ENCODE data around the gene LIN7B.

The LIN7B gene

DNA sequence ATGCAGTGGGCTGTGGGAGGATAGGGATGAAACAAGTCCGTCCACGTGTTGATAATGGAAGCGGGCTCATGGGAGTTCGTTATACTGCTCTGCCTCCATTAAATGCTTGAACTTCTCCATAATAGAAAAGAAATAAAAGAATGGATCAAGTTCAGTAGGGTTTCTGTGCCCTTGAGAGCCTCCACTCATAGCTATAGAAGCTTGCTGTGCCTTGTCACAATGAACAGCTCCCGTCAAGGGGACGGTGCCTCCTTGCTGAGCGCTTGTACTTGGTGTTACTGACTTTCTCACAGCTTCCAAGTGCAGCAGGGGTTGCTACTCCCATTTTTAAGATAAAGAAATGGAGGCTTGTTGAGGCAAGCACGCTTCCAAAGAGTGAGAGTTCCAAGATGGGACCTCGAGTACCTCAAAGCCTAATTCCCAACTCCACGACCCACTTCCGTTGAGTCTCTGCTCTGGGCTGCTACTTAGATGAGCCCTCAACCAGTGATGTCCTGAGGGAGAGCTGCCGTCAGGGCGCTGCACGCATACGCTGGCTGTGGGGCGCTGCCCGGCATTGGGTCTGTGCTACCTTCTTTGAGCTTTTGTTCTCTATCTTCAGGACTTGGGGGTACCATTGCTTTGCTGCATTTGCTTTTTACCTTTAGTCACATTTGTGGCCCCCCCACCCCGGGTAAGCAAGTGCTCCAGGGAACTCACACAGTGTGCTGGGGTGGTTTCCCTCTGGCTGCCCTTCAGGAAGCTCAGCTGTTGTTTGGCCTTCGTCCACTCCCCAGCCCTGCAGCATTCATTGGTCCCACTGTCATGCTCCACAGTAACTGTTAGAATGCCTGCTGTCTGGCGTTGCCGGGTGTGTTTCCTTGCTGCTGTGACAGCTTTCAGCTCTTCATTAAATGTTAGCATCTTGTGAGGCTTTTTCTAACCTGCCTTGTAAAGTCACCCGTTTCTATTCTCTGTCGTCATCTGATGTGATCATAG, 19.4 kb upstream of the LIN7B start:
- DNase-seq (ENCODE audit: low read depth), result no peak

GRCh38 chr19:49097453-49098288, 16.5 kb upstream of the LIN7B start:
- peak; percentile 61 for DNase-seq (ENCODE audit: low read depth)

GRCh38 chr19:49098795-49099194, 15.4 kb upstream of the LIN7B start:
- DNase-seq (ENCODE audit: low read depth), result no peak

DNA sequence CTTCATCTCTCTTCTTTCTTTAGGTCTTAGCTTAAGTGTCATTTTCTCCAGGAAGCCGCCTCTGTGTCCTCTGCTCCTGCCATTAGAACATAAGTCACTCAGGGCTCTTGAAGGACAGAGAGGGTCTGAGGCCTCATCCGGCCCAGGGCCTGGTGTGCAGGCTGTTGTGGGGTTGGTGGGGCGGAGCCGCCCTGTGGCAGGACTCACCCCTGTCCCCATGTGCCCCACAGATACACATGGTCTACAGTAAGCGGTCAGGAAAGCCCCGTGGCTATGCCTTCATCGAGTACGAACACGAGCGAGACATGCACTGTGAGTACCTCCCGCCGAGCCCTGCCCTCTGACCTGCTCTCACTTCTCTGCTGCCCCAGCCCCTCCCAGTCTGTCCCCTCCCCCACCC, 13.0 kb upstream of the LIN7B start:
- no peak for DNase-seq (ENCODE audit: low read depth)

DNA sequence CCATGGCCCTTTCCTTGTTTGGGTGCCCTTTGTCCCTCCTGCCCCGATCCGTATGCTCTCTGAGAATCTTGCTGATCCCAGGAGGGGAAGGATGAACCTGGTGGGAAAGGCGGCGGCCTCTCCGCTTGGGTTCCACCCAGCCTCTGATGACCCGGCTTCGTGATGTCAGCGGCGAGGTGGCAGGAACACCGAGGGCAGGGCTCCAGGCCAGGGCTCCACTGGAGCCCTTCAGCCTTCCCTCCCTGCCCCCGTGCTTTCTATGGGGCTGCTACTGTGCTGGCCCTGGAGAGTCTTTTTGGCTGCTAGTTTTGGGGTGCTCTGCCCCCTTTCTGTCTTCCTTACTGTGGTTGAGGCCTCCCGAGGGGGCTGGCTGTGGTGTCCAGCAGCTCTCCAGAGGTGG, 11.9 kb upstream of the LIN7B start:
- no peak for DNase-seq (ENCODE audit: low read depth)

DNA sequence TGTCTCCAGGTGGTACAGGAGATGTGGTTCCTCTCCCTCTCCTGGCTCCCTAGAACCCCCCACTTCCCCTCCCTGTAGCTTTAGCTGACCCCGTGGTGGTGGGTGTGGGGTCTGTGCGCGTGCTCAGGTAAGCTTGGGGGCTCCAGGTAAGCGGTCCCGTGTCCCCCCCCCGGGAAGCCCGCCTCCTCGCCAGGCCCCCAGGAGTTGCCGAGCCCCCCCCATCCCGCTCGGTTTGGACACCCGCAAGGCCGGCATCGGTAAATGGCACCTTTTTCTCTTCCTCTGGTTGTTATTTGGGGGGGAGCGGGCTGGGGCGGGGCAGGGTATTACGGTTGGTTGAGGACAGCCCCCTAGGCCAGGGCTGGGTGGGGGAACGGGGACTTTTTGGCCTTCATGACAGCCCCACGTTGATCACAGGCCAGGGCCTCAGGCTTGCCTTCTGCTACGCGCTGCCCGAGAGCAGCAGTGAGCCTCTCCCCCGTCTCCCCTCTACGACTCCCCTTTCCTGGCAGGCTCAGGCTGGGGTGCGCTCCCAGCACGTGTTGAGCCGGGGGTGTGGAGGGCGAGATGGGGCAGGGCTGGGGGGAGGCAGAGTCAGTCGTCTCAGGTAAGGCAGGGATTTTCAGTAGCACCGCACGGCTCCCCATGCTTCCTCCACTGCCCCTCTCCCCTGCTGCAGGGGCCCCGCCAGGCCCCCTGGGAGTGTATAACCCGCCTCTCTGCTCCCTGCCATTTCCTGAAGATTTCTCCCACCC, 10.7 kb upstream of the LIN7B start:
- no peak for DNase-seq (ENCODE audit: low read depth)

DNA sequence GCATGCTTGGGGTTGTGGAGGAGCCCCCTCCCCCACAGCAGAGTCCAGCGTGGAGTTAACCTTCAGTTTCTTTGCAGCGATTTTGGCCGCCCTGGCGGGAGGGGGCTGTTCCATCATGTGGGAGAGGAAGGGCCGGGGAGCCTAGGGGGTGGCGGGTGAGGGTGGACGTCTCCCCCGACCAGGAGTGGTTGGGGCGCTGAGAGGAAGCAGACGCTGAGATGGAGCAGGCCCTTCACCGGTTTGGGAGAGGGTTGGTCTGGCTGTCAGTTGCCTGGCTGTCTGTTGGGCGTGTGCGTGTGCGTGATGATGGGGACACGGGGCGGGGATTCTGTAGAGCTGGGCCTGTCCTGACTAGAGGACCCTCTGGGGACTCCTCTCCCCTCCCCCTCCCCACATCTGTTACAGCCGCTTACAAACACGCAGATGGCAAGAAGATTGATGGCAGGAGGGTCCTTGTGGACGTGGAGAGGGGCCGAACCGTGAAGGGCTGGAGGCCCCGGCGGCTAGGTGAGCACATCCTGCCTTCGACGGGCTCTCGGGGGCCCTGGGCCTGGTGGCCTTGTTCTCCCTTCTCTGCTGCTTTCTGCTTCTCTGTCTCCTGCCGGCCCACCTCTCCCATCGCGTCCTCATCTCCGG, 9.8 kb upstream of the LIN7B start:
- DNase-seq (ENCODE audit: low read depth), result no peak

- DNase-seq (ENCODE audit: low read depth), result peak; percentile 67
Measured at GRCh38 chr19:49106648-49107135, 7.5 kb upstream of the LIN7B start.

DNA sequence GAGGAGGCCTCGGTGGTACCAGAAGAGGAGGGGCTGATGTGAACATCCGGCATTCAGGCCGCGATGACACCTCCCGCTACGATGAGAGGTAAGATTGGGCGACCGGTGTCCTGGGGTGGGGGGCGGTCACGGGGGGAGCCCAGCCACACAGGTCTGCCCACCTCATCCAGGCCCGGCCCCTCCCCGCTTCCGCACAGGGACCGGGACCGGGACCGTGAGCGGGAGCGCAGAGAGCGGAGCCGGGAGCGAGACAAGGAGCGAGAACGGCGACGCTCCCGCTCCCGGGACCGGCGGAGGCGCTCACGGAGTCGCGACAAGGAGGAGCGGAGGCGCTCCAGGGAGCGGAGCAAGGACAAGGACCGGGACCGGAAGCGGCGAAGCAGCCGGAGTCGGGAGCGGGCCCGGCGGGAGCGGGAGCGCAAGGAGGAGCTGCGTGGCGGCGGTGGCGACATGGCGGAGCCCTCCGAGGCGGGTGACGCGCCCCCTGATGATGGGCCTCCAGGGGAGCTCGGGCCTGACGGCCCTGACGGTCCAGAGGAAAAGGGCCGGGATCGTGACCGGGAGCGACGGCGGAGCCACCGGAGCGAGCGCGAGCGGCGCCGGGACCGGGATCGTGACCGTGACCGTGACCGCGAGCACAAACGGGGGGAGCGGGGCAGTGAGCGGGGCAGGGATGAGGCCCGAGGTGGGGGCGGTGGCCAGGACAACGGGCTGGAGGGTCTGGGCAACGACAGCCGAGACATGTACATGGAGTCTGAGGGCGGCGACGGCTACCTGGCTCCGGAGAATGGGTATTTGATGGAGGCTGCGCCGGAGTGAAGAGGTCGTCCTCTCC, 6.3 kb upstream of the LIN7B start:
- DNase-seq (ENCODE audit: low read depth), result no peak

DNA sequence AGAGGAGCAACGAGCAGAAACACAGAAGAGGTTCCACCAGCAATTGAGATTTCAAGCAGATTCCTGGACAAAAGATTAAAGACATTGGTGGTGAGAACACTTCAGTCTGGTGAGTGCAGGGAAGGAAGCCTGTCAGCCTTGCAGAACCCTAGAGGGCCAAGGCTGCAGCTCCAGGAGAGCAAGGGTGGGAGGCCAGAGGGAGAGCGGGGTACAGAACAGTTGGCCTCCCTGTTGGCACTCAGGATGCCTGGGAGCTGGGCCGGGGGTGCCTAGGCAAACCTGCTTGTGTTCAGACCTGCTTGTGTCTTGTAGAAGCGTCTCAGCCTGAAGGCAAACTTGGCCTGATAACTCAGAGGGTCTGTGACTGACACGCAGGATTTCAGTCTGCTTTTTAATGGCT, 5.1 kb upstream of the LIN7B start:
- DNase-seq (ENCODE audit: low read depth), result no peak

DNA sequence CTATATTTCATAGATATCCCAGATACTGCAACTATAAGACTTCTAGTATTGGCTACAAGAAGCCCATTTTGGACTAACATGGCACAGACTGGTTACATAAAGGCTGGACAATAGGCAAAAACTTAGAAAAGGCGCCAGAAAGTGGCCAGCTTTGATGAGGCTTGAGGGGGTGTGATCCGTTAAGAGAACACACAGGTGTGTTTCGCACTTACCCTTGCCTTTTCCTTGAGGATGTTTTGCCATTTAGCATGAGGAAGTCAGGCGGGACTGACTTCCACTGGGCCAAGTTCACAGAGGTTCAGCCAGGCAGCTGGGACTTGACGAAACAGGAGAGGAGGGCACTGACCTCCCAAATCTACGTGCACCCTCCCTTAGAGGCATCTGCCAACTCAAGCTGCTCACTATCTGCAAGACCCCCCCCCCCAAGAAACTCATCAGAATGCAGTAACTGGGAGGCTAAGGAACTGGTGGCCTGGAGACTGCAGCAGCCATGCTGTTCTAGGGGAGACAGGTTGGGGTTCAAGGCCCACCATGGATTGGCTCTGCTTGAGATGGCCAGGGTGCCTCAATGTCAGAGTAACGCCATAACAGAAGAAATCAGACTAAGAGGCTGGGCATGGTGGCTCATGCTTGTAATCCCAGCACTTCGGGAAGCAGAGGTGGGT, 4.5 kb upstream of the LIN7B start:
- DNase-seq (ENCODE audit: low read depth), result no peak

GRCh38 chr19:49110567-49110966, 3.6 kb upstream of the LIN7B start:
- DNase-seq (ENCODE audit: low read depth), result no peak

GRCh38 chr19:49111218-49111998, 2.8 kb upstream of the LIN7B start:
- no peak for DNase-seq (ENCODE audit: low read depth)

DNA sequence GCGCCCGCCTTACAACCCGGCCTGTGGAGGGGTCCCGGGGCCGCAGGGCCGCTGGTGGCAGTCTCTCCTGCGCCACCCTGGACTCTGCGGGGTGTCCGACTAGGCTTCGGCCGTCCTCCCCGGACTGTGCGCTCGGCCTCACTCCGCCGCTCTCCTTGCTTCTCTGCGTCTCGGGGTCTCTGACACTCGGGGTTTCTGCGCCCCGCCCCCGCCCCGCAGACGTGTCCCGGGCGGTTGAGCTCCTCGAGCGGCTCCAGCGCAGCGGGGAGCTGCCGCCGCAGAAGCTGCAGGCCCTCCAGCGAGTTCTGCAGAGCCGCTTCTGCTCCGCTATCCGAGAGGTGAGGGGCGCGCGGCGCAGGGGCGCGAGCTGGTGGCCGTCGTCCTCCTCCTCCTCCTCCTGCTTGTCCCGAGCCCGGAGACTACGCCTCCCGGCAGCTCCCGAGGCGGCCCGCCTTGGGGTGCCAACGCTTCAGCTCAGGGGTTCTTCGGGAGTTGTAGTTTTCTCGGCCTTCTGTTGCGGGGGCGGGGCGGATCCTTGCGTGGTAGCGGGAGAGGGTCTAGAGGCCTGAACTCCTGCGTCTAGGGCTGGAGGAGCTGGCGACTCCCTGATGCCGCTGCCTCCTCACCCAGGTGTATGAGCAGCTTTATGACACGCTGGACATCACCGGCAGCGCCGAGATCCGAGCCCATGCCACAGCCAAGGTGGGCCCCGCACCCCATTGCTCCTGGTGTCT, 627 bp downstream of the LIN7B start:
- peak; percentile 37 for DNase-seq (ENCODE audit: low read depth)

DNA sequence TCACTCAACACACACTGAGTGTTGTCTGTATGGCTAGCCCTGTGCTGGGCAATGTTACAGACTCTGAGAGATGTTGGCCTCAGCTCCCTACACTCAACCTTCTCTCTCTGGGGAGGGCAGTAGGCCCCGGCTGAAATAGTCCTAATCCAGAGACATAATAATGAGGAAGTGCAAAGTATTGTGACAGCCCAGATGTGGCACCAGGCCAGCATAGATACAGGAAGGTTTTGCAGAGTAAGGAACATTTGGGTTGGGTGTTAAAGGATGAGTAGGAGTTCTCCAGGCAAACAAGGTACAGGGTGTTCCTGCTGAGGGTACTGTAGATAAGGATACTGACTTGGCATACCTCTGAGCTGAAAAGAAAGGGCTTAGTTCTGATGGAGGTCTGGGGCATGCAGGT, 2.4 kb downstream of the LIN7B start:
- no peak for DNase-seq (ENCODE audit: low read depth)

GRCh38 chr19:49117677-49118564, 3.8 kb downstream of the LIN7B start:
- DNase-seq (ENCODE audit: low read depth), result no peak

- DNase-seq (ENCODE audit: low read depth), result peak; percentile 93
Measured at GRCh38 chr19:49118565-49119410, 4.6 kb downstream of the LIN7B start, which contains the start of gene C19orf73. Gene C19orf73, minus strand, starts transcription at chr19:49119143. Its CDS starts 121 bp downstream, at chr19:49119022.
